Measurements from ENCODE around the gene SNN. TPM values are rescaled to one million over a fixed set of nuclear protein-coding genes. Genes with fewer than 3 reads are reported as not detected.

Gene SNN
- total and polyA plus RNA-seq, 10 donors, result 22.3 to 59.5 (median 48.7) TPM

Other genes with a start within 250 kb of the SNN start
- 100 to 1,000 TPM; 114 to 312 (median 190) TPM for gene LITAF, start 81.5 kb upstream of the SNN start, total RNA-seq
- gene LITAF, start 81.5 kb upstream of the SNN start, polyA plus RNA-seq, result 10 to 100 TPM; 55.8 to 87.4 (median 58.9) TPM
- gene TXNDC11, start 74.4 kb downstream of the SNN start, total RNA-seq, result 100 to 1,000 TPM in 1 of 7 donors, 10 to 100 TPM in 6; 42.7 to 104 (median 64.0) TPM
- 10 to 100 TPM; 28.3 to 43.4 (median 36.6) TPM for gene TXNDC11, start 74.4 kb downstream of the SNN start, polyA plus RNA-seq
- gene ZC3H7A, start 128.8 kb downstream of the SNN start, total RNA-seq, result 100 to 1,000 TPM in 3 of 7 donors, 10 to 100 TPM in 4; 77.1 to 118 (median 90.3) TPM
- gene ZC3H7A, start 128.8 kb downstream of the SNN start, polyA plus RNA-seq, result 10 to 100 TPM; 28.7 to 41.6 (median 34.1) TPM
- 100 to 1,000 TPM in 6 of 7 donors, 10 to 100 TPM in 1; 85.8 to 135 (median 112) TPM for gene RSL1D1, start 183.1 kb downstream of the SNN start, total RNA-seq
- 100 to 1,000 TPM in 2 of 3 donors, 10 to 100 TPM in 1; 75.6 to 124 (median 104) TPM for gene RSL1D1, start 183.1 kb downstream of the SNN start, polyA plus RNA-seq
- 100 to 1,000 TPM in 1 of 7 donors, 10 to 100 TPM in 6; 54.6 to 123 (median 72.7) TPM for gene GSPT1, start 247.5 kb downstream of the SNN start, total RNA-seq
- gene GSPT1, start 247.5 kb downstream of the SNN start, polyA plus RNA-seq, result 10 to 100 TPM; 17.1 to 24.7 (median 24.2) TPM